A549 (cell line): ENCODE measurements around the gene PTK7.

Source experiments
- RARB ChIP-seq: fragments of 250-450 bp; sonication (Bioruptor Pico); IDR thresholded peaks from 2 replicates; pipeline ENCODE4 v1.8.0; 2021; ENCODE audit warnings: mild to moderate bottlenecking, moderate library complexity
- SMC3 ChIP-seq: fragments of >200 bp; sonication (Bioruptor Twin); formaldehyde crosslinking; IDR thresholded peaks from 3 replicates; pipeline ENCODE4 v1.6.1; 2018; ENCODE audit warnings: inconsistent platforms
- TF ChIP-seq, protein P1 (sequence below): fragments of >200 bp; sonication (Bioruptor Twin); formaldehyde crosslinking; IDR thresholded peaks from 3 replicates; pipeline ENCODE4 v1.5.1; 2016

DNA sequence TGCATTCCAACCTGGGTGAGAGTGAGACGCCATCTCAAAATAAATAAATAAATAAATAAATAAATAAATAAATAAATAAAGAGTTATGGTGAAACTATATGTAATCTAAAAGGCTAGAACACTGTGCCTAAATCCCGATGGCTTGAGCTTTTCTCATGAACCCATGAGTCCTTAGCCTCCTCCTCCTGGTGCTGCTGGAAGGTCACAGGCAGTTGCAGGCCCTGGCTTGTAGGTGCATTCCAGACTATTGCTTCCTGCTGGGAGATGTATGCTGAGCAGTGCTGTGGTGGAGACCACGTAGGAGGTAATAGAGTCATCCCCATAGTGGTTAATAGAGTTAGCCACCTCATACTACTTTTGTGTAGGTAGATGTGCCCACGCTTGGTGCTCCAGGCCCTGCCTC is 12.5 kb downstream of the PTK7 start:
- TF ChIP-seq SMC3 (no peak), RARB (no peak)
- TF ChIP-seq, protein P1, sequence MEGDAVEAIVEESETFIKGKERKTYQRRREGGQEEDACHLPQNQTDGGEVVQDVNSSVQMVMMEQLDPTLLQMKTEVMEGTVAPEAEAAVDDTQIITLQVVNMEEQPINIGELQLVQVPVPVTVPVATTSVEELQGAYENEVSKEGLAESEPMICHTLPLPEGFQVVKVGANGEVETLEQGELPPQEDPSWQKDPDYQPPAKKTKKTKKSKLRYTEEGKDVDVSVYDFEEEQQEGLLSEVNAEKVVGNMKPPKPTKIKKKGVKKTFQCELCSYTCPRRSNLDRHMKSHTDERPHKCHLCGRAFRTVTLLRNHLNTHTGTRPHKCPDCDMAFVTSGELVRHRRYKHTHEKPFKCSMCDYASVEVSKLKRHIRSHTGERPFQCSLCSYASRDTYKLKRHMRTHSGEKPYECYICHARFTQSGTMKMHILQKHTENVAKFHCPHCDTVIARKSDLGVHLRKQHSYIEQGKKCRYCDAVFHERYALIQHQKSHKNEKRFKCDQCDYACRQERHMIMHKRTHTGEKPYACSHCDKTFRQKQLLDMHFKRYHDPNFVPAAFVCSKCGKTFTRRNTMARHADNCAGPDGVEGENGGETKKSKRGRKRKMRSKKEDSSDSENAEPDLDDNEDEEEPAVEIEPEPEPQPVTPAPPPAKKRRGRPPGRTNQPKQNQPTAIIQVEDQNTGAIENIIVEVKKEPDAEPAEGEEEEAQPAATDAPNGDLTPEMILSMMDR = no peak
